Measurements from ENCODE around the gene NOL9. TPM values are rescaled to one million over a fixed set of nuclear protein-coding genes. Genes with fewer than 3 reads are reported as not detected.

Gene NOL9
- total and polyA plus RNA-seq, 2 of the 13 experiments (the other 11 are each of a cell fraction or from before 2014, with no cell fraction given): 18.0 to 24.7 TPM

DNA sequence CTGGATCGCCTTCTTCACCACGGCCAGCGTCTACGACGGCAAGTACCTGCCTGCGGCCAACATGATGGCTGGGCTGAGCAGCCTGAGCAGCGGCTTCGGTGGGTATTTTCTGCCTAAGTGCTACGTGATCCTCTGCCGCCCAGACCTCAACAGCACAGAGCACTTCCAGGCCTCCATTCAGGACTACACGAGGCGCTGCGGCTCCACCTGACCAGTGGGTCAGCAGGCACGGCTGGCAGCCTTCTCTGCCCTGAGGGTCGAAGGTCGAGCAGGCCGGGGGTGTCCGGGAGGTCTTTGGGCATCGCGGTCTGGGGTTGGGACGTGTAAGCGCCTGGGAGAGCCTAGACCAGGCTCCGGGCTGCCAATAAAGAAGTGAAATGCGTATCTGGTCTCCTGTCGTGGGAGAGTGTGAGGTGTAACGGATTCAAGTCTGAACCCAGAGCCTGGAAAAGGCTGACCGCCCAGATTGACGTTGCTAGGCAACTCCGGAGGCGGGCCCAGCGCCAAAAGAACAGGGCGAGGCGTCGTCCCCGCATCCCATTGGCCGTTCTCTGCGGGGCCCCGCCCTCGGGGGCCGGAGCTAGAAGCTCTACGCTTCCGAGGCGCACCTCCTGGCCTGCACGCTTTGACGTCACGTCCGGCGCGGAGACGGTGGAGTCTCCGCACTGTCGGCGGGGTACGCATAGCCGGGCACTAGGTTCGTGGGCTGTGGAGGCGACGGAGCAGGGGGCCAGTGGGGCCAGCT is 25.2 kb upstream of the NOL9 start, which contains the start of gene ZBTB48 (continued):
- no peak for TF ChIP-seq ZNF547 (CRISPR knock-in tag; IDR thresholded peaks at IDR 0.05)
- TF ChIP-seq, protein P1, sequence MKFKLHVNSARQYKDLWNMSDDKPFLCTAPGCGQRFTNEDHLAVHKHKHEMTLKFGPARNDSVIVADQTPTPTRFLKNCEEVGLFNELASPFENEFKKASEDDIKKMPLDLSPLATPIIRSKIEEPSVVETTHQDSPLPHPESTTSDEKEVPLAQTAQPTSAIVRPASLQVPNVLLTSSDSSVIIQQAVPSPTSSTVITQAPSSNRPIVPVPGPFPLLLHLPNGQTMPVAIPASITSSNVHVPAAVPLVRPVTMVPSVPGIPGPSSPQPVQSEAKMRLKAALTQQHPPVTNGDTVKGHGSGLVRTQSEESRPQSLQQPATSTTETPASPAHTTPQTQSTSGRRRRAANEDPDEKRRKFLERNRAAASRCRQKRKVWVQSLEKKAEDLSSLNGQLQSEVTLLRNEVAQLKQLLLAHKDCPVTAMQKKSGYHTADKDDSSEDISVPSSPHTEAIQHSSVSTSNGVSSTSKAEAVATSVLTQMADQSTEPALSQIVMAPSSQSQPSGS (CRISPR knock-in tag; IDR thresholded peaks at IDR 0.05): no peak
- no peak for TF ChIP-seq KLF9 (CRISPR knock-in tag; IDR thresholded peaks at IDR 0.05; ENCODE audit: low read depth)
- no peak for TF ChIP-seq ZNF101 (CRISPR knock-in tag; IDR thresholded peaks at IDR 0.05; ENCODE audit: borderline replicate concordance, low read depth)
- TF ChIP-seq NFYC (CRISPR knock-in tag; IDR thresholded peaks at IDR 0.05): peak; percentile 83
- TF ChIP-seq ZNF558 (CRISPR knock-in tag; IDR thresholded peaks at IDR 0.05; ENCODE audit: borderline replicate concordance): no peak
- TF ChIP-seq SALL2 (CRISPR knock-in tag; IDR thresholded peaks at IDR 0.05): no peak; the same call in 1 of the 2 replicates
- TF ChIP-seq MEF2D (CRISPR knock-in tag; IDR thresholded peaks at IDR 0.05): no peak
- no peak for TF ChIP-seq ZSCAN12 (CRISPR knock-in tag; IDR thresholded peaks at IDR 0.05)
- no peak for TF ChIP-seq ZNF20 (CRISPR knock-in tag; IDR thresholded peaks at IDR 0.05)
- no peak for TF ChIP-seq ZNF136 (CRISPR knock-in tag; IDR thresholded peaks at IDR 0.05; ENCODE audit: low read depth)
- TF ChIP-seq ZNF44 (CRISPR knock-in tag; IDR thresholded peaks at IDR 0.05): no peak
- TF ChIP-seq, protein P2, sequence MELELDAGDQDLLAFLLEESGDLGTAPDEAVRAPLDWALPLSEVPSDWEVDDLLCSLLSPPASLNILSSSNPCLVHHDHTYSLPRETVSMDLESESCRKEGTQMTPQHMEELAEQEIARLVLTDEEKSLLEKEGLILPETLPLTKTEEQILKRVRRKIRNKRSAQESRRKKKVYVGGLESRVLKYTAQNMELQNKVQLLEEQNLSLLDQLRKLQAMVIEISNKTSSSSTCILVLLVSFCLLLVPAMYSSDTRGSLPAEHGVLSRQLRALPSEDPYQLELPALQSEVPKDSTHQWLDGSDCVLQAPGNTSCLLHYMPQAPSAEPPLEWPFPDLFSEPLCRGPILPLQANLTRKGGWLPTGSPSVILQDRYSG (CRISPR knock-in tag; IDR thresholded peaks at IDR 0.05): no peak
- 0 out of 2 replicates have a peak, but pooled peaks have one; percentile 35 for TF ChIP-seq GLI4 (CRISPR knock-in tag; IDR thresholded peaks at IDR 0.05; ENCODE audit: borderline replicate concordance)
- TF ChIP-seq ONECUT2 (CRISPR knock-in tag; IDR thresholded peaks at IDR 0.05): no peak
- peak; percentile 91 for TF ChIP-seq RFX1 (IDR thresholded peaks at IDR 0.05)
- TF ChIP-seq CHCHD3 (CRISPR knock-in tag; IDR thresholded peaks at IDR 0.05): no peak
- peak; percentile 69; the same call in 1 of the 2 replicates for TF ChIP-seq ARNT2 (CRISPR knock-in tag; IDR thresholded peaks at IDR 0.05; ENCODE audit: low read depth)
- TF ChIP-seq, protein P3, sequence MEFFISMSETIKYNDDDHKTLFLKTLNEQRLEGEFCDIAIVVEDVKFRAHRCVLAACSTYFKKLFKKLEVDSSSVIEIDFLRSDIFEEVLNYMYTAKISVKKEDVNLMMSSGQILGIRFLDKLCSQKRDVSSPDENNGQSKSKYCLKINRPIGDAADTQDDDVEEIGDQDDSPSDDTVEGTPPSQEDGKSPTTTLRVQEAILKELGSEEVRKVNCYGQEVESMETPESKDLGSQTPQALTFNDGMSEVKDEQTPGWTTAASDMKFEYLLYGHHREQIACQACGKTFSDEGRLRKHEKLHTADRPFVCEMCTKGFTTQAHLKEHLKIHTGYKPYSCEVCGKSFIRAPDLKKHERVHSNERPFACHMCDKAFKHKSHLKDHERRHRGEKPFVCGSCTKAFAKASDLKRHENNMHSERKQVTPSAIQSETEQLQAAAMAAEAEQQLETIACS (CRISPR knock-in tag; IDR thresholded peaks at IDR 0.05): no peak
- no peak for TF ChIP-seq SOX13 (IDR thresholded peaks at IDR 0.05)
- TF ChIP-seq SOX13 (CRISPR knock-in tag; conservative IDR thresholded peaks at IDR 0.05 in 1 of 2, IDR thresholded peaks at IDR 0.05 in 1 of 2): peak in 1 of 2 experiments; percentile 26; a peak in 1 of 4 replicates
- peak; percentile 85; the same call in 1 of the 2 replicates for TF ChIP-seq ZNF772 (CRISPR knock-in tag; IDR thresholded peaks at IDR 0.05)
- no peak for TF ChIP-seq SMAD3 (CRISPR knock-in tag; IDR thresholded peaks at IDR 0.05)
- no peak for TF ChIP-seq ZNF589 (CRISPR knock-in tag; conservative IDR thresholded peaks at IDR 0.05)
- no peak for TF ChIP-seq MZF1 (CRISPR knock-in tag; IDR thresholded peaks at IDR 0.05; ENCODE audit: borderline replicate concordance)
- TF ChIP-seq, protein P4, sequence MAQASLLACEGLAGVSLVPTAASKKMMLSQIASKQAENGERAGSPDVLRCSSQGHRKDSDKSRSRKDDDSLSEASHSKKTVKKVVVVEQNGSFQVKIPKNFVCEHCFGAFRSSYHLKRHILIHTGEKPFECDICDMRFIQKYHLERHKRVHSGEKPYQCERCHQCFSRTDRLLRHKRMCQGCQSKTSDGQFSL (CRISPR knock-in tag; IDR thresholded peaks at IDR 0.05): no peak
